A673 (cell line): ENCODE results near the gene RAB3D. TPM values are rescaled to one million over a fixed set of nuclear protein-coding genes. Genes with fewer than 3 reads are reported as not detected.

Experiments
- BruUV-seq: library from RNA; stranded (reverse); fragments of 400-500 nt; replicated peaks from 2 replicates; lab custom pipeline; 2021; lab: Mats Ljungman, UMichigan
- CTCF ChIA-PET: fragments of 300-600 bp; sonication (Branson Sonifier 250); formaldehyde crosslinking; loops from one replicate; lab custom pipeline; 2022; ENCODE audit warnings: antibody characterized with exemption; lab: Charles Lee
- POLR2A ChIA-PET: fragments of 300-600 bp; sonication (Branson Sonifier 250); formaldehyde crosslinking; loops from one replicate; lab custom pipeline; 2022; ENCODE audit warnings: antibody characterized with exemption; ENCODE audit not compliant: low non-redundant PET; lab: Charles Lee
- DNase-seq: peaks from one replicate; pipeline ENCODE4 v3.0.0-alpha.2; 2015; ENCODE audit warnings: low spot score
- H3K27ac ChIP-seq: fragments of 200-600 bp; sonication (generic); 2 replicates; pipeline ENCODE4 v1.5.1; 2016; ENCODE audit warnings: mixed run types, low read depth, mild to moderate bottlenecking, mixed read lengths, antibody characterized with exemption, low read length; ENCODE audit not compliant: poor library complexity, severe bottlenecking
- H3K27me3 ChIP-seq: fragments of 200-600 bp; sonication (generic); replicated peaks from 2 replicates; pipeline ENCODE4 v1.6.1; 2017; ENCODE audit warnings: mixed run types, low read depth, mild to moderate bottlenecking, mixed read lengths, antibody characterized with exemption, low read length; ENCODE audit not compliant: insufficient read depth, poor library complexity
- H3K36me3 ChIP-seq: fragments of 200-600 bp; sonication (generic); 2 replicates; pipeline ENCODE4 v1.6.1; 2016; ENCODE audit warnings: mixed run types, mild to moderate bottlenecking, mixed read lengths, antibody characterized with exemption, low read length; ENCODE audit not compliant: insufficient read depth, poor library complexity, severe bottlenecking
- H3K4me1 ChIP-seq: fragments of 200-600 bp; sonication (generic); 2 replicates; pipeline ENCODE4 v1.6.1; 2017; ENCODE audit warnings: mixed run types, mild to moderate bottlenecking, mixed read lengths, antibody characterized with exemption, low read length; ENCODE audit not compliant: insufficient read depth, poor library complexity, severe bottlenecking
- H3K4me3 ChIP-seq: fragments of 200-600 bp; sonication (generic); 2 replicates; pipeline ENCODE4 v1.5.1; 2016; ENCODE audit warnings: low read depth, mixed run types, mild to moderate bottlenecking, mixed read lengths, low read length; ENCODE audit not compliant: poor library complexity, severe bottlenecking
- H3K9me3 ChIP-seq: fragments of 200-600 bp; sonication (generic); 2 replicates; pipeline ENCODE4 v1.6.1; 2016; ENCODE audit warnings: mixed run types, low read depth, mild to moderate bottlenecking, mixed read lengths, antibody characterized with exemption, low read length; ENCODE audit not compliant: poor library complexity, severe bottlenecking
- CTCF ChIP-seq: fragments of 300-800, 200-600 bp; sonication (generic); conservative IDR thresholded peaks from 2 replicates; pipeline ENCODE4 v1.5.1; 2017; ENCODE audit warnings: low read depth, mild to moderate bottlenecking, antibody characterized with exemption, low read length, moderate library complexity, mixed read lengths
- EZH2 ChIP-seq: fragments of 200-600 bp; sonication (generic); IDR thresholded peaks from 2 replicates; pipeline ENCODE4 v1.6.1; 2017; ENCODE audit warnings: borderline replicate concordance, low read depth, mild to moderate bottlenecking, mixed read lengths, antibody characterized with exemption, low read length; ENCODE audit not compliant: poor library complexity, severe bottlenecking
- intact Hi-C: fragments of 100-400 bp; cut with micrococcal nuclease; formaldehyde crosslinking; loops from one replicate; pipeline ENCODE4 v1.10.0; 2022; ENCODE audit not compliant: unreplicated experiment
- total RNA-seq: library from RNA; stranded (reverse); gene quantifications from 2 replicates; pipeline ENCODE4 v1.2.3, GENCODE V29; 2021

Gene RAB3D
- total RNA-seq, 1 experiment from 2014 or later, result 25.4 TPM

GRCh38 chr19:11279505-11280236 is 59.8 kb downstream of the RAB3D start:
- ChIA-PET CTCF (interaction anchor here (0.5 kb wide), 1 partner anchor 66 kb away, joined by 6 read pairs; no protein-coding TSS in a partner anchor), POLR2A (no interaction called here)
- no peaks in the 10 kb centered on the region for H3K27me3 ChIP-seq
- intact Hi-C loops, result no loop called here
- BruUV-seq, result no TSS peak
- no peaks in the 10 kb centered on the region for H3K9me3 ChIP-seq
- TF ChIP-seq CTCF (no peak), EZH2 (no peak)
- DNase-seq, result no peak
- no peaks in the 10 kb centered on the region for H3K36me3 ChIP-seq
- no peak overlapping the region for H3K27ac ChIP-seq
- no peak overlapping the region for H3K4me3 ChIP-seq
- H3K4me1 ChIP-seq, result no peaks in the 10 kb centered on the region

- BruUV-seq, result no TSS peak
Measured at GRCh38 chr19:11278670-11279069, 60.8 kb downstream of the RAB3D start.

GRCh38 chr19:11274533-11275086 is 64.8 kb downstream of the RAB3D start:
- no peak for DNase-seq
- TF ChIP-seq EZH2 (no peak), CTCF (no peak)
- Histone ChIP-seq H3K4me1 (no peaks in the 10 kb centered on the region), H3K36me3 (no peaks in the 10 kb centered on the region), H3K9me3 (no peaks in the 10 kb centered on the region), H3K27ac (no peak overlapping the region), H3K27me3 (no peaks in the 10 kb centered on the region), H3K4me3 (no peak overlapping the region)
- intact Hi-C loops, result no loop called here
- ChIA-PET POLR2A (no interaction called here), CTCF (interaction anchor here (0.6 kb wide), 1 partner anchor 124 kb away, joined by 4 read pairs; no protein-coding TSS in a partner anchor)
- BruUV-seq, result no TSS peak

More at GRCh38 chr19:11278670-11279069, 60.8 kb downstream of the RAB3D start:
- intact Hi-C loops, result no loop called here
- H3K27ac ChIP-seq, result no peak overlapping the region
- POLR2A ChIA-PET, result interaction anchor here (0.7 kb wide), 1 partner anchor 207 kb away, joined by 10 read pairs; no protein-coding TSS in a partner anchor
- no peak for DNase-seq
- no peaks in the 10 kb centered on the region for H3K4me1 ChIP-seq
- no peak for TF ChIP-seq EZH2
- TF ChIP-seq CTCF, result no peak
- CTCF ChIA-PET, result interaction anchor here (0.5 kb wide), 1 partner anchor 65 kb away, joined by 6 read pairs; no protein-coding TSS in a partner anchor
- H3K9me3 ChIP-seq, result no peaks in the 10 kb centered on the region
- no peaks in the 10 kb centered on the region for H3K36me3 ChIP-seq
- H3K27me3 ChIP-seq, result no peaks in the 10 kb centered on the region
- no peak overlapping the region for H3K4me3 ChIP-seq
